Skin epidermis (tissue), 12 donors: Measurements from ENCODE around the gene OOSP3.

Experiments used
- H3K27ac ChIP-seq, 21 experiments: fragments of 200-600 bp; sonication (generic) in 11 of 21; one replicate each; pipeline ENCODE4 v1.5.0; 2020; ENCODE audit warnings: mild to moderate bottlenecking in 3 of 21, inconsistent platforms in 2 of 21, moderate library complexity in 2 of 21
- H3K4me3 ChIP-seq, 7 experiments: fragments of 200-600 bp; sonication (generic) in 2 of 7; one replicate each; pipeline ENCODE4 v1.5.0; 2020; ENCODE audit warnings: inconsistent platforms in 2 of 7, mild to moderate bottlenecking in 2 of 7, moderate library complexity in 1 of 7

The OOSP3 gene

GRCh38 chr11:59939482-59939881, 60.9 kb downstream of the OOSP3 start:
- Histone ChIP-seq H3K27ac (no peak overlapping the region), H3K4me3 (no peak overlapping the region)

GRCh38 chr11:59941091-59941490, 62.5 kb downstream of the OOSP3 start:
- H3K4me3 ChIP-seq: no peak overlapping the region

GRCh38 chr11:59943997-59944714, 65.6 kb downstream of the OOSP3 start:
- no peak overlapping the region for H3K27ac ChIP-seq
- H3K4me3 ChIP-seq: no peak overlapping the region

More at GRCh38 chr11:59941091-59941490, 62.5 kb downstream of the OOSP3 start:
- no peak overlapping the region for H3K27ac ChIP-seq

GRCh38 chr11:59944720-59945119, 66.1 kb downstream of the OOSP3 start:
- Histone ChIP-seq H3K27ac (no peak overlapping the region), H3K4me3 (no peak overlapping the region)
